HCEC 1CT (cell line): ENCODE data around the gene TLE1.
A peak's percentile ranks its signal among the peaks of the same experiment; 100 is the strongest.

ENCODE experiments used
- DNase-seq: peaks from one replicate; pipeline ENCODE4 v3.0.0-alpha.2; 2017

Gene TLE1

DNA sequence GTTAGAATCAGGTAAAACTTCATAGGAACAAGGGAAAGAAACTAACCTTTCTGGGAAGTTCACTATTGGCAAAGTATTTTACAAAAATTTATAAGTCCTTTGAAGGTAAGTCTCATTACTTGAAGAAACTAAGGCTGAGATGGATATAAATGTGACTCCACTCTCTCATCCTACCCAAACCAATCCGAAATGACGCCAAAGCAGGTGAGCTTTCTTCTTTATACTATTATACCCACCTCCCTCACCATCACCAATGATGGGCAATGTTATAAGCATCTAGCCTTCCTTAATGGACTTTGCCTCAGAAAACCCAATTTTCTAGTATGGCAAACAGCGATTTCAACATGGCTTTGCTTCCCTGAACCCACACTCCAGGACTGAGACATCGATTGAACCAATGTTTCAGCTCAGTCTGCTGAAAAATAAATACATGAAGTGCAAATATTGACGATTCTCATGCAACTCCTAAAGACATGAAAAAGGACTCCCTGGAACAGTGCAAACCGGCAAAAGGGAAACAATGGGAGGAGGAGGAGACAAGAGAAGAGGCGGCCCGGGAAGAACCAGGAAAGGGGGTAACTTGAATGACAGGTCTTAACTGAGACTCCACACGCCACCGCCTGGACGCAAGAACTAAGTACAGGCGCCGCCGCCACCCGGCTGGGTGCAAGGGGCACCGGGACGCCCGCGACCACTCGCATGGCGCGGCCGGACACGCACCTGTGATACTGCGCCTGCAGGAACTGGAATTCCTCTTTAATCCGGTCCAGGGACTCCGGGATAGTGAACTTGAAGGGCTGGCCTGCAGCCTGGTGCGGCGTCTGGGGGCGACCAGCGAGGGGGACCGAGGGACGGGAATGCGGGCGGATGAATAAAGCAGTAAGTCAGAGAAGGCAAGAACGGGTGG is 2.5 kb downstream of the TLE1 start:
- peak; percentile 86 for DNase-seq

DNA sequence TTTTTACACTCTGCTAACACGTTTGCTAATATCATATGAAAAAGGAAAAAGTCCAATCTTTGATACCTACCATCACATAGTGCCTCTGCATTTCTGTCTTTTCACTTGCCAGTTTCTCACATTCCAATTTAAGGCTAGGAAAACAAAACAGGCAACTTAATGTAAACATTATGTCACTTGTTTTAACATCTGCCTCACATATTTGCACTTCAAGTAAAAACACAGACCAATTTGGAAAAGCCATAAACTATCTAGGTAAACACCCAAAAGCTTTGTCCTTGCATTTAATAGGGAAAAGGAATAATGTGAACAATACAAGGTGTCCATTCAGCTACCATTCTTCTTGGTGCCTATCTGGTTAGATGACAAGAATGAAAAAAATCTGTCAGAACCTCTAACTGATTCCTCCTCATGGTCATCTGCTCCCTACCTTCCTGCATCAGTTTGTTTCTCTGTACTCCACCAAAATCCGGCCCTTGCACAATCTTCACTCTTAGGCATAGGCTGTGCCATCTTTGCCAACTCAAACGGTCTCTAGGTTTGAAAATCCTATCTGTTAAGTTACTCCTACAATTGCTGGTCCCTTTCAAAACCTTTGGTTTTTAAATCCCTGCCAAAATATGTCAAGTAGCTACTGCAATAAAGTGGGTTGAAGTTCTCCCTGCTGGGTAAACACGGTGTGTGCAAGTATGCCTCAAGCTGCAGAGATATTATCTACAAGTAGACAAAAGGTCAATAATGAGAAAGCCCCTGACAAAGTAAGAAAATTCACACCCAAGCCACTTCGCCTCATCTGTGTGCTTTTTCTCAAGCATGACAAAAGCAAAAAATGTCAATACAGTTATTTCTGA is 3.4 kb downstream of the TLE1 start:
- DNase-seq, result peak; percentile 36

DNA sequence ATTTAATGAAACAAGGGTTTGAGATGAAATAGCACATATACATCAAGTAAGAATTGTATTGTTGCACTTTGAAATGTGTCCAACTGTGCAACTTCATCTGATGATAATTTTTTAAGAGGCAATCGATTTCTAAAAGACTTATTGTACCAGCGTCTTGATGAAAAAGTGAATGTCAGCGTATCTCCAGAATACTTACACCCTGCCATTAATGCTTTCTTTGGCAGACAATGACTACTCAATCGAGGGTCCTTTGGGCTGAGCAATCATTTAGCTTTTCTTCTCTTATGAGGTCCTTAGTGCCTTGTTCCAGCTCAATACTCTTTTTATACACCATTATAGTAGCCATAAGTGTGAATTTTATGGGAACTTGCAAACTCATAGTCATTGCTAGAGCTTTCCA is 4.7 kb downstream of the TLE1 start:
- no peak for DNase-seq

DNA sequence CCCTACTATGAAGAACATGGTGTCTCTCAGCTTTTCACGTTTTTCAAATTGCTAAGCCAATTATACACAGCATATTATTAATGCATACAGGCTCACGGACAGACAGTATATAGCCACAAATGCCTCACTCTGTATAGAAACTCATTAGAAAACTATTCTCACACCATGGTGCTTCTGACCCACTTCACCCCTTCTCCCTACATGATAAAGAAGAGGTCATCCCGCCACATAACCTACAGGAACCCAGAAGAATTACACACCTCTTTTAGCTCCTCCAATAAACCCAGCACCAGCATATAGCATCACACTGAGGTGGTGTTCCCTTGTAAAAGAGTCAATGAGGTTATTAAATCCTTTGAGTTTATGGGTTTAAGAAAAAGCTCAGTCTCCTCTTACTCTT is 5.6 kb downstream of the TLE1 start:
- no peak for DNase-seq

DNA sequence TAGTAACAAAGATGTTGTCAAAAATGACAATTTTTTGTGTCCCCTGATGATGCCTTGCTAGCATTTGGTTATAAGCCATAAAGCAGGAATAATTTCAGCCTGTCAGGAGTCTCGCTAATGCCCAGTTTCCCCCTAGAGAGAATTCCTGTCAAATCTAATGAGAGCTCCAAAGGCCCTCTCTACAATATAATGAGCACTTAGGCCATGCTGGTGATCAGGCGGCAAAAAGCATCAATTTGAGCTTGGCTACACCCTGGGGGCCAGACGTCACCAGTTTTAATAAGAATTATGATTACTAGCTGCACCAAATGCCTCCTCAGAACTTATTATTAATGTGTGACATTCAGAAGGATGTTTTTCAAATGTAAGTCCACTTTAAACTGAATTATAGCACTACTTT is 6.1 kb downstream of the TLE1 start:
- no peak for DNase-seq

DNA sequence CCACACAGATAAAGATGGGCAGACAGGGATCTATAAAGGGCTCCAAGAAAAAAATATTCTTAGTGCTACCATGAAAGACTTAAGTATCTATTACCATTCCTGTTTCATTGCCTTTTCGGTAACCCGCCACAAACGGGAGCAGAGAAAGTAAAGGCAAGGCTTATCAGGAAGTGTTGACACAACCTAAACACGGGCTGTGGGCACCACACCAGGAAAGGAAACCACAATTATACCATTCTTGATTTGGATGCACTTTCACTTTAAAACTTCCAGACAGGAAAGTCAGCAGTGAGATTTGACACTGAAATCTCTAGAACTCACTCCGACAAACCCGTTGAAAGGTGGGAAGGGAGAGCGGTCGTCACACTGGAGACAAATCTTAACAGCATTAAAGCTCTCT is 6.5 kb downstream of the TLE1 start:
- no peak for DNase-seq

DNA sequence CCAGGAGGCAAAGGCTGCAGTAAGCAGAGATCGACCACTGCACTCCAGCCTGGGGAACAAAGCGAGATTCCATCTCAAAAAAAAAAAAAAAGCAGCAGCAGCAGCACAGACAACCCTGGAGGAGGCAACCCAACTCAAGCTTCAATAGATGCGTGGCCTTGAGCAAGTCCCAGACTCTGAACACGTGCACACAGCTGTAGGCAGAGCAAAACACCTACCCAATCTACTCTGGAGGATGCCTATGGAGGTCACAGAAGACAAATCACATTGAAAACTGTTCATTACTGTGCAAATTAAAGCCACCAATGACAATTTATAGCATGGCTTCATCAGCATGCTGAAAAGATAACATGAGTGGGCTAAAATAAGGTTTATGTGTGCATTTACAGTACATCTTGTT is 7.2 kb downstream of the TLE1 start:
- no peak for DNase-seq

DNA sequence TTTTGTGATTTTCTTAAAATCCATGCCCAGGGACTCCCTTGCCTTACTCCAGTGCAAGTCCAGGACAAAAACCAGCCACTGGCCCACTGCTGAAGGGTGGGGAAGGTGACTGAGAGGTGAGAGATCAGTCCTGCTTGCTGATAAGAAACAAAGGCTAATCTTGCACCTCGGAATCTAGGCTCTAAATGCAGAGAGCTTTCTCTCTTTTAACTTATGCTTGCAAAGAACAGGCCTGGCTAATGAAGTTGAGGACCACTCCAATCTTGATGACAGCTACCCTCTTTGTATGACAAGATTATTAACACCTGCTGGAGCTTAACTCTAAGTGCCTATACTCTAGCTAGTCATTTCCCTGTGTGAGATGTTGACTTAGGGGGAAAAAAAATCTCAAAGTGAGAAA is 8.8 kb downstream of the TLE1 start:
- no peak for DNase-seq

DNA sequence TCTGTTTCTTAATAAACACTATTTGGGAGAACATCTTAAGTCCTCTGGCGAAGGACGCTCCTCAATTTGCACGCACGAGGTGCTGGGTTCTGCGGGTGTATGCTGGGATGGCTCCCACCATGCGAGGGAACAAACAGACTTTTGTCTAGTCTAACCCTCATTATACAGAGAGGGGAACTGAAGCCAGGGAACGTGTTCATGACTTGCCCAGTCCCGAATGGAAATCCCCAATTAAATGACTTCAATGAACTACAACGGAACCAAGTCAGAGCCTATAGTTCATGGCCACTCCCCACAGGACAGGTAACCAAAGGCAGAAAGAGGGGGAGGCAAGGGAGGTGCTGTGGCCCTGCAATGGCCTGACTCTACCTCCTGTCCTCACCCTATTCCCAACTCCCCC is 9.3 kb downstream of the TLE1 start:
- no peak for DNase-seq

DNA sequence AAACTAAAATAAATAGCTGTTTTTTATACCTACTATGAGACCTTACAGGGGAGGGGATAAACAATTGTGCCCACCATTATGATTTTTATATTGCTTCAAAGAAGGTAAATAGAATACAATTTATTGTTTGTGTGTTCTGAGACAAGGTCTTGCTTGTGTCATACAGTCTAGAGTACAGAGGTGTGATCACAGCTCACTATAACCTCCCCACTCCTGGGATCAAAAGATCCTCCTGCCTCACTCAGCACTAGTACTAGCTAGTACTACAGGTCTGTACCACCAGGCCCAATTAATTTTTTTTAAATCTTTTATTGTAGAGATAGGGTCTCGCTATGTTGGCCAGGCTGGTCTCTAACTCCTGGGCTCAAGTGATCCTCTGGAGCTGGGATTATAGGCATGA is 11.3 kb downstream of the TLE1 start:
- DNase-seq, result no peak

DNA sequence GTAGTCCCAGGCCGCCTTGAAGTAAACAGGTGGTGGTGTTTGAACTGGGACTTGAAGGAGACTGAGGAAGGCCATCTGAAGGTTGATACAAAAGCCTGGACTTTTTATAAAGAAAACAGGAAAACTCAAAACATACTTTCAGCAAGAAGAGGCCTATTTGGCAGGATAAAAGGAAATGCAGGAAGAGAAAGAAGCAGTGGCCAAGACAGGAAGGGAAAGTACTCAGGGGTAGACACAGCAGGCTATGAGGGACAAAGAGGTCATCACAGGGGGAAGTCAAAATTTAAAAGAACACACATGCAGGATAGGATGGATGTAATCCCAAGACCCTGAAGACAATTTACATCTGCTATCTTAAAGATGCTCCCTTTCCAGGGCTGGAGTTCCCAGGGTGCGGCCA is 13.0 kb downstream of the TLE1 start:
- no peak for DNase-seq

DNA sequence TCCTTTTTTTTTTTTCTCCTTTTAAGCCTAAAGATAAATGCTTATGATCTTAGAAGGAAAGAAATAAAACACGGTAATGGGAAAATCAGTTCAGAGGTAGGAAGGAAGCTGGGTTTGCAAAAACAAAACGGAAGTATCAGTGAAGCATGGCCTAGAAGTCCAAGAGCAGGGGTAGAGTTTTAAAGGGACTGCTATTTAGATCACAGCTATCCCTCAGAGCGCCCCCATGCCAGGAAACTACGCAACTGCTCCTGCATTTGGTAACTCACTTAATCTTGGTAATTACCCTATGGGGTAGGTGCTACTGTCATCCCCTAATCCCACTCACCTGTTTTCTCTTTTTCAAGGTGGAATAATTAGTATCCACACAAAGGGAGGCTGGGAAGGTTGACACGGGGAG is 16.0 kb downstream of the TLE1 start:
- DNase-seq, result no peak

DNA sequence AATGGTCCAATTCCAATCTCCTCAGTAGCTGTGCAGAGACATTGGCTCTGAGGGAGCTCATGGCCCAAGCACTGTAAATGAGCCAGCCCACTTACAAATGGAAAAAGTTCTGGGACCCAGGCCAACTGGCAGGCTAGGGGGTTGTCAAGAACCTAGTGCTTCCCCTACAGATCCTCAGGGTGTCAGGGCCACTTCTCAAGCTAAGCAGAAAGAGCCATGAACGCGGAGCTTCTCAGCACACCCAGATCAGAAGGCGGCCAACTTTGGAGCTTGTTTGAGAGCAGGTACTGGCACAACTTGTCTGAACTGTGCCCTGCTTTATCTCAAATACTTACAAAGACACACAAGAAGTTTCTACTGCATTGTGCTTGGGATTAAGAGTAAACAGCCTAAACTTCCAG is 17.5 kb downstream of the TLE1 start:
- no peak for DNase-seq

DNA sequence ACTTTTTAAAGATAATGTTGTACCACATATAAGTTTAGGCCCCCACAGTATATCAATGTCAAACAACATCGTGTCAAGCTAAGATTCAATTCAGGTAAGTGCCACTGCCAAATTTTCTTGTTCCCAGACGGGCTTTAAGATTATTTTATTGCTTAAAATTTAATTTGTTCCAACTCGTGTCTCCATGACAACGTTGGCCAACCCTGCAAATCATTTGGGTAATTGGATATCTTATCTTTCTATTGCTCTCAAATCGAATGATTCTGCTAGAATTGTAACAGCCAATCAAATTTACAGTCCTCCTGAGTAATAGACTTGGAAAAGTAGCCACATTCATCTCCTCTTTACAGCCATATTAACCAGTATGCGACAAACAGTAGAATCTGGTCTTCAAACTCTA is 19.5 kb downstream of the TLE1 start:
- no peak for DNase-seq

DNA sequence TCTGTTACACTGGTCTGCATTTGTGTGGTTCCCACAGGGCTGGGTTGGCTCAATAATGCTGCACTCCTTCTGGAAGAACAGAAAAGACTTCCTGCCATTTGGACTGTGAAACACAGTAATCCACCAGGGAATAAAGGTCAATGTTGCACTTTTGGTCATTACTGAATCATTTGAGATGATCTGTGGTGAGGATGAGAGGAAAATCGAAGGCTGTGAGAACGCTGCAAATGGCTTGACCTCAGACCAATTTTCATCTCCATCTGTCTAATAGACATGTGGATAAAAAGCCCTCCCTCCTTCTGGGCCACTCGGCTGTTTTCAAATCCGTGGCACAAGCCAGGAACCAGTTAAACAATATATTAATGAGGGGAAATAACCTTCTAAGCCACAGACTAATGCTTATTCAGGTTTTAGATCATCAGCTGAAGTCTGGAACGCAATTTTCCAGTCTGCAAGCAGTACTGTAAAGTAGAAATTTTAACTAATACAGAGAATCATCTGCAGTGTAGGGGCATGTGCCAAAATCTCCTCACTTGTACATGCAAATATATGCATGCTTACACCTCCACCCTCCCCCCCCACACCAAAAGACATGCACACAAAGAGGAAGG is 20.2 kb downstream of the TLE1 start:
- peak; percentile 55 for DNase-seq

DNA sequence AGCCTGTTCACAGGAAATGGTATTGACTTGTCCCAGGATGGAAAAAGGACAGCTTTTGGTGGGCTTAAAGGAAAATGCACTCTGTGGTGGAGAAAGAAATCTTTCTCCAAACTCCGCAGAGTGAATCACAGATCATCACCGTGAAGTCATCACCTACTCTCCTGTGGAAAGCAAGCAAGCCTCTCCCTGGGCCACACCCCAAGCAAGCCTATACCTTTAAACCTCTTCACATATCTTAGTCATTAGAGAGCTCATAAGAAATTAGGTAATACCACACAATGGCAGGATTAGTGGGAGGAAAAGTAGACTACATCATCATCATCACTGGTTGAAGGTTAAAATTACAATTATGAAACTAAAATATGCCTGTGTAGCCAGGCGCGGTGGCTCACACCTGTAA is 23.2 kb downstream of the TLE1 start:
- DNase-seq, result no peak

DNA sequence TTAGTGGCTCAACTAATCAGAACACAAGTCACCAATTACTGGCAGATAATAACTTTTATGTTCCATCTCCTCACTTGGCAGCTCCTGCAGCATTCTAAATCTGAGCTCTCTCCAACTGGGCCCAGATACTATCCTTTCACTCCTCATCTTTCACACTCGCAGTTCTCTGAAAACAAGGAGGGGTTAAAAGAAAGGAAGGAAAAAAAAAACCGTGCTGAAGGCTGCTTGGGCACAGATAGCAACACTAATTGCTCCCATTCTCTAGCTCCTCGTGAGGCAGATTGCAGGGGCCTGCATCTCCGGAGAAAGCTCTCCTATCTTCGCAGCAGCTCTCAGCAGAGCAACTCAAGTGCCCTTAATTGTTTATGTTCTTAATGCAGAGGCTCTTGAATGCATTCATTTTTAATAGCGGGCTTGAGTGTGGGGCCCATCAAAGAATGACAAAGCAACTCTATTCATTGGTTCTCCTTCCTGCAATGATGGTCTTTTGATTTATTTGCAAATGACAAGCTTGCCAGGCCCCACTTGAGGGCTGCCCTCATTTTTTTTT is 23.9 kb downstream of the TLE1 start:
- no peak for DNase-seq

DNA sequence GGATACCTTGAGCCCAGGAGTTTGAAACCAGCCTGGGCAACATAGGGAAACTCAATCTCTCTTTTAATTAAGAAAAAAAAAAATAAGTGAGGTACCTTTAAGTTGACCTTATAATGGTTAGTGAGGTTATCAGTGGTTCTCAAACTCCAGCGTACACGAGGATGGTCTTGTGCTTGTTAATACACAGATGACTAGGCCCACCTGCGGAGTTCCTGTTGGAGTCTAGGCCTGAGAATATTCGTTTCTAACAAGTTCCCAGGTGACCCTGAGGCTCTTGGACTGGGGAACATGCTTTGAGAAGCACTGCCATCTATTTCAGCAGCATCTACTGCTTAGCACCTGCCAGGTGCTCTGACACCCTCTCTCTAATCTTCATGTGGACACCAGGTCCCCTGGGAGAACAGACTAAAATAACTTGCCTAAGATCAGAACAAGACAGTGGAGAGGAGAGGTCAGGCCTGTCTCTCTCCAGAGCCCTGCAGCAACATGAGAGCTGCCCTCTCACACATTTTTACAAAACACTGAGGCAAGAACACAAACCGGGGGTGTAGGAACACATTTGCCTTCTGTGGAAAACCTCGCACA is 24.6 kb downstream of the TLE1 start:
- no peak for DNase-seq

DNA sequence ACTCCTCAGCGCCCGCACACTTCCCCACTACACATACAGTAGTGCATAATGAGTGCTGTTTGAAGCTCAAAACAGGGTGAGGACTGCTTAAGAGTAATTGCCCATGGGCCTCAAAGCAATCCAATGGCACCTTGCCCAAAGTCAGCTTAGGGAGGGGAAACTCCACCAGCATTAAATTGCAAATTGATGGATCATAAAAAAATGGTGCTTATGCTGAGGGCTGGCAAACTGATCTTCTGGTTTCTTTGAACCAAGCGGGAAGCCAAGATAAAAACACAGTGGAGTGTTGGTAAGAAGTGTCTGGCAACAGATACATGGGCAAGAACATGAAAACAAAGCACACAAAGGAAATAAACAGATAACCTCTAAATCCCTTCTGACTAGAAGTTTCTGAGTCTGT is 28.0 kb downstream of the TLE1 start:
- no peak for DNase-seq

DNA sequence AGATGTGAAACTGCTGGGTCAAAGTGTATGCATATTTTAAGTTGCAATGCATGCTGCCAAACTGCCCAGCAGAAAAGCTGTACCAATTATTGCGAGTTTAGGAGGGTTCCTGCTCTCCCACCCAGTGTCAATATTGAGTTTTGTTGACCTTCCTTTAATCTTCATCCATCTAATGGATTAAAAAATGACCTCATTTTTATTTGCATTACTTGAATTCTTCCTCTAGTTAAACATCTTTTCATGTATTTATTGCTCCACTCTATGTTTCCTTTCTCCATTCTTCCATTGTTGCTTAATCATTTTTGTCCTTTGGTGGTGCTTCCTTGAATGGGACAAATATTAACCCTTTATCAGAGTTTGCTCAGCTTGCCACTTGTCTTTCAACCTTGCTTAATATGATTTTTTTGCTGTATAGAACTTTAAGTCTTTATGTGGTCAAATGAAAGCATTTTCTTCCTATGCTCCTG is 32.4 kb downstream of the TLE1 start:
- no peak for DNase-seq

DNA sequence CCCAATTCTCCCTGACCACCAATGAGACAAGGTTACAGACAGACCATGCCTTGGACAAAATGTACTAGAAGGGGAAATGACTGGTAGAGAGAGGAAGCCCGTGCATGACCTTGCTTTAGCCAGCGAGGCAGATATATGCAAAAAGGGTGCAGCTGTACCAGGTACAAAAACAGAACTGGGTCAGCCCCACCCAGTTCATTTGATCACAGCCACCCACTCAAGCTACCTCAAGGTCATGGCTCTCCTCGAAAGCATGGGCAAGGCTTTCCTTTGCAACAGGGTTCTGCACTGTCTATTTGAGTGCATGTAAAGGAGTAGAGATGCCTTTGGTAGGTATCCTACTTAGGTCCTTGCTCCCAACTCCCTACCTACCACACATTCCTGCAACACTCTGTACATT is 33.3 kb downstream of the TLE1 start:
- no peak for DNase-seq

DNA sequence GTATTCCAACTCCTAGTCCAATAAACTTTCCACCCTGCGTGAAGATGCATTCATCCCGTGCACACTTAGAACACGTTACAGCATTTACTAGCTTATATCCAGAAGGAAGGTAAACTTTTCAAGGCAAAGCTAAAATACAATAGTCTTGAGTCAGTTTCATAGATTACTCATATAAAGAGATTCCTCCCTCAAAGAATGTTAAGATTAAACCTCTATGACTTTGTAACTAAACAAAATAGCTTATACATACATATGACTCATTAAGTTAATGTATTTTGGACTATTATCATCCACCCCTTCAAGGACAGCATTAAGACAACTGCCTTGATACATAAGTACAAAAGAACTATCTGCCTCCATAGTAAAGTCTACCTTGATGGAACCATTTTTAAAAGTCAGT is 36.1 kb downstream of the TLE1 start:
- DNase-seq, result peak; percentile 76
